ENCODE measurements around the gene ARID5A. TPM values are rescaled to one million over a fixed set of nuclear protein-coding genes. Genes with fewer than 3 reads are reported as not detected.

The ARID5A gene
- total and polyA plus RNA-seq, 2 of the 13 experiments (the other 11 are each of a cell fraction or from before 2014, with no cell fraction given) = 6.0 to 9.5 TPM

GRCh38 chr2:96549967-96550786, 13.6 kb downstream of the ARID5A start (continued):
- peak; percentile 74 for TF ChIP-seq GMEB2 (CRISPR knock-in tag; IDR thresholded peaks at IDR 0.05; ENCODE audit: low read depth)
- peak; percentile 22; the same call in 1 of the 2 replicates for TF ChIP-seq SIX4 (CRISPR knock-in tag; IDR thresholded peaks at IDR 0.05)
- peak; percentile 83 for TF ChIP-seq ZNF792 (CRISPR knock-in tag; IDR thresholded peaks at IDR 0.05)
- TF ChIP-seq GZF1 (CRISPR knock-in tag; IDR thresholded peaks at IDR 0.05) = peak; percentile 97
- peak; percentile 13; the same call in 1 of the 2 replicates for TF ChIP-seq KDM6A (CRISPR knock-in tag; IDR thresholded peaks at IDR 0.05; ENCODE audit: low read depth)
- no peak for TF ChIP-seq EHMT2 (IDR thresholded peaks at IDR 0.05; ENCODE audit: borderline replicate concordance, low read depth, low read length)
- TF ChIP-seq ZNF446 (CRISPR knock-in tag; IDR thresholded peaks at IDR 0.05) = no peak
- TF ChIP-seq, protein P1, sequence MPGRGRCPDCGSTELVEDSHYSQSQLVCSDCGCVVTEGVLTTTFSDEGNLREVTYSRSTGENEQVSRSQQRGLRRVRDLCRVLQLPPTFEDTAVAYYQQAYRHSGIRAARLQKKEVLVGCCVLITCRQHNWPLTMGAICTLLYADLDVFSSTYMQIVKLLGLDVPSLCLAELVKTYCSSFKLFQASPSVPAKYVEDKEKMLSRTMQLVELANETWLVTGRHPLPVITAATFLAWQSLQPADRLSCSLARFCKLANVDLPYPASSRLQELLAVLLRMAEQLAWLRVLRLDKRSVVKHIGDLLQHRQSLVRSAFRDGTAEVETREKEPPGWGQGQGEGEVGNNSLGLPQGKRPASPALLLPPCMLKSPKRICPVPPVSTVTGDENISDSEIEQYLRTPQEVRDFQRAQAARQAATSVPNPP (CRISPR knock-in tag; IDR thresholded peaks at IDR 0.05) = peak; percentile 92
- TF ChIP-seq ZNF136 (CRISPR knock-in tag; IDR thresholded peaks at IDR 0.05; ENCODE audit: low read depth) = peak; percentile 87; the same call in 1 of the 2 replicates
- peak; percentile 65; the same call in 1 of the 2 replicates for TF ChIP-seq PITX1 (CRISPR knock-in tag; IDR thresholded peaks at IDR 0.05)
- no peak for TF ChIP-seq MAF1 (CRISPR knock-in tag; IDR thresholded peaks at IDR 0.05; ENCODE audit: borderline replicate concordance)
- peak; percentile 74; the same call in 1 of the 2 replicates for TF ChIP-seq SAFB2 (CRISPR knock-in tag; IDR thresholded peaks at IDR 0.05; ENCODE audit: borderline replicate concordance, low read depth)
- TF ChIP-seq JUNB (CRISPR knock-in tag; IDR thresholded peaks at IDR 0.05; ENCODE audit: borderline replicate concordance) = no peak
- TF ChIP-seq SATB2 (CRISPR knock-in tag; IDR thresholded peaks at IDR 0.05) = no peak
- TF ChIP-seq ZFY (CRISPR knock-in tag; IDR thresholded peaks at IDR 0.05) = peak; percentile 90
- TF ChIP-seq BATF2 (CRISPR knock-in tag; IDR thresholded peaks at IDR 0.05) = peak; percentile 94
- TF ChIP-seq ZNF75D (CRISPR knock-in tag; IDR thresholded peaks at IDR 0.05; ENCODE audit: borderline replicate concordance) = no peak
- TF ChIP-seq ZFP90 (CRISPR knock-in tag; IDR thresholded peaks at IDR 0.05; ENCODE audit: borderline replicate concordance) = peak; percentile 66; the same call in 1 of the 2 replicates
- TF ChIP-seq, protein P2, sequence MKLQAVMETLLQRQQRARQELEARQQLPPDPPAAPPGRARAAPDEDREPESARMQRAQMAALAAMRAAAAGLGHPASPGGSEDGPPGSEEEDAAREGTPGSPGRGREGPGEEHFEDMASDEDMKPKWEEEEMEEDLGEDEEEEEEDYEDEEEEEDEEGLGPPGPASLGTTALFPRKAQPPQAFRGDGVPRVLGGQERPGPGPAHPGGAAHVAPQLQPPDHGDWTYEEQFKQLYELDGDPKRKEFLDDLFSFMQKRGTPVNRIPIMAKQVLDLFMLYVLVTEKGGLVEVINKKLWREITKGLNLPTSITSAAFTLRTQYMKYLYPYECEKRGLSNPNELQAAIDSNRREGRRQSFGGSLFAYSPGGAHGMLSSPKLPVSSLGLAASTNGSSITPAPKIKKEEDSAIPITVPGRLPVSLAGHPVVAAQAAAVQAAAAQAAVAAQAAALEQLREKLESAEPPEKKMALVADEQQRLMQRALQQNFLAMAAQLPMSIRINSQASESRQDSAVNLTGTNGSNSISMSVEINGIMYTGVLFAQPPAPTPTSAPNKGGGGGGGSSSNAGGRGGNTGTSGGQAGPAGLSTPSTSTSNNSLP (IDR thresholded peaks at IDR 0.05; ENCODE audit: low read depth, low read length) = no peak
- TF ChIP-seq GLMP (CRISPR knock-in tag; IDR thresholded peaks at IDR 0.05; ENCODE audit: borderline replicate concordance) = no peak
- peak; percentile 41; the same call in 1 of the 2 replicates for TF ChIP-seq PHF20 (CRISPR knock-in tag; IDR thresholded peaks at IDR 0.05)
